GM12878 (cell line): Measurements from ENCODE around the gene DDX46. TPM values are rescaled to one million over a fixed set of nuclear protein-coding genes. Genes with fewer than 3 reads are reported as not detected.
"Not testable (repeated sequence)": the region's sequence is repeated elsewhere in the genome, so short reads cannot be mapped to it uniquely, and the experiment has no call there.

ENCODE experiments used
- ATAC-seq: fragments of 200-7000 bp; cut with Tn5 transposase; 3 replicates; pipeline ENCODE4 v1.9.1; 2020; ENCODE audit warnings: mild to moderate bottlenecking, moderate library complexity
- BruUV-seq: library from RNA; stranded (reverse); fragments of 400-500 nt; replicated peaks from 2 replicates; lab custom pipeline; 2021; lab: Mats Ljungman, UMichigan
- CTCF ChIA-PET: fragments of 300-600 bp; sonication (Branson Sonifier 250); formaldehyde crosslinking; extraction: SDS; loops from one replicate; lab custom pipeline; 2021; ENCODE audit warnings: inconsistent platforms; lab: Yijun Ruan, JAX
- POLR2A ChIA-PET: fragments of 350-600 bp; formaldehyde crosslinking; extraction: SDS; loops from one replicate; lab custom pipeline; 2021; ENCODE audit warnings: inconsistent platforms; lab: Charles Lee
- RAD21 ChIA-PET: fragments of 300-600 bp; sonication (Branson Sonifier 250); formaldehyde crosslinking; loops from one replicate; lab custom pipeline; 2023; ENCODE audit warnings: antibody characterized with exemption; ENCODE audit not compliant: unreplicated experiment; lab: Charles Lee
- SMC1A ChIA-PET: fragments of 300-600 bp; sonication (Branson Sonifier 250); formaldehyde crosslinking; loops from one replicate; lab custom pipeline; 2023; ENCODE audit not compliant: unreplicated experiment, uncharacterized antibody; lab: Charles Lee
- DNase-seq: peaks from one replicate; pipeline ENCODE4 v3.0.0-alpha.2; 2011; ENCODE audit warnings: low read depth, low spot score
- FAIRE-seq: peaks from 3 replicates; lab custom pipeline; 2011; peaks lifted over from hg19 to GRCh38; lab: Jason Lieb, UNC
- H2AFZ ChIP-seq: 2 replicates; pipeline ENCODE4 v1.6.0; 2011; ENCODE audit warnings: low read depth, low read length, control low read depth; ENCODE audit not compliant: control insufficient read depth
- H3K27ac ChIP-seq: 2 replicates; pipeline ENCODE4 v1.5.1; 2011; ENCODE audit warnings: control low read depth; ENCODE audit not compliant: control insufficient read depth, insufficient read depth
- H3K27me3 ChIP-seq, 2 experiments: replicated peaks in 1 of 2; 2 replicates each; pipeline versions ENCODE4 v1.6.0 to v1.6.1; 2011; ENCODE audit warnings: low read length in 1 of 2; ENCODE audit not compliant: control insufficient read depth in 2 of 2, insufficient read depth in 2 of 2
- H3K36me3 ChIP-seq, 2 experiments: 2 replicates each; pipeline ENCODE4 v1.5.1; 2011; ENCODE audit warnings: low read length in 1 of 2; ENCODE audit not compliant: control insufficient read depth in 2 of 2, insufficient read depth in 2 of 2
- H3K4me1 ChIP-seq: 2 replicates; pipeline ENCODE4 v1.6.1; 2011; ENCODE audit warnings: mild to moderate bottlenecking, low read length, moderate library complexity, mixed read lengths; ENCODE audit not compliant: control insufficient read depth, insufficient read depth
- H3K4me2 ChIP-seq: 2 replicates; pipeline ENCODE4 v1.6.0; 2011; ENCODE audit warnings: control low read depth; ENCODE audit not compliant: control insufficient read depth, insufficient read depth
- H3K4me3 ChIP-seq: fragments of 200-600 bp; sonication (generic); 2 replicates; pipeline ENCODE4 v1.5.1; 2016
- H3K79me2 ChIP-seq: 2 replicates; pipeline ENCODE4 v1.6.0; 2011; ENCODE audit warnings: low read length; ENCODE audit not compliant: control insufficient read depth, insufficient read depth
- H3K9ac ChIP-seq: 2 replicates; pipeline ENCODE4 v1.8.0; 2011; ENCODE audit warnings: low read length, control low read depth, mixed read lengths; ENCODE audit not compliant: control insufficient read depth, insufficient read depth
- H3K9me3 ChIP-seq: replicated peaks from 3 replicates; pipeline ENCODE4 v1.5.1; 2011; ENCODE audit warnings: mild to moderate bottlenecking, low read length; ENCODE audit not compliant: control insufficient read depth, insufficient read depth
- H4K20me1 ChIP-seq: 2 replicates; pipeline ENCODE4 v1.6.0; 2011; ENCODE audit not compliant: control insufficient read depth, insufficient read depth
- EGR1 ChIP-seq, 2 experiments: IDR thresholded peaks; 1 replicate in 1 of 2; 2 replicates in 1 of 2; pipeline ENCODE4 v1.6.1; 2011 to 2012; ENCODE audit warnings: low read depth in 2 of 2, low read length in 2 of 2, borderline replicate concordance in 1 of 2, mild to moderate bottlenecking in 1 of 2, moderate library complexity in 1 of 2
- ETV6 ChIP-seq, 2 experiments: fragments of 450-650 bp in 1 of 2; IDR thresholded peaks in 1 of 2; conservative IDR thresholded peaks in 1 of 2; 2 replicates each; pipeline ENCODE4 v1.6.1; 2014; ENCODE audit warnings: antibody characterized with exemption in 1 of 2, borderline replicate concordance in 1 of 2, low read depth in 1 of 2, mild to moderate bottlenecking in 1 of 2, moderate library complexity in 1 of 2
- GABPA ChIP-seq: IDR thresholded peaks from 2 replicates; pipeline ENCODE4 v1.6.1; 2014; ENCODE audit warnings: antibody characterized with exemption, low read depth, mild to moderate bottlenecking, inconsistent platforms
- LARP7 ChIP-seq: fragments of 450-650 bp; IDR thresholded peaks from 2 replicates; pipeline ENCODE4 v1.6.1; 2017; ENCODE audit warnings: mild to moderate bottlenecking
- RB1 ChIP-seq: fragments of 450-650 bp; formaldehyde crosslinking; IDR thresholded peaks from 2 replicates; pipeline ENCODE4 v1.6.1; 2017; ENCODE audit warnings: mild to moderate bottlenecking, borderline replicate concordance
- RELA ChIP-seq: fragments of 450-650 bp; IDR thresholded peaks from 2 replicates; pipeline ENCODE4 v1.8.0; 2014; ENCODE audit warnings: borderline replicate concordance; ENCODE audit not compliant: partially characterized antibody
- TCF7 ChIP-seq: IDR thresholded peaks from 2 replicates; pipeline ENCODE4 v1.6.1; 2014; ENCODE audit warnings: antibody characterized with exemption, borderline replicate concordance
- ZNF207 ChIP-seq: fragments of 450-650 bp; IDR thresholded peaks from 2 replicates; pipeline ENCODE4 v1.6.1; 2014; ENCODE audit warnings: antibody characterized with exemption, mild to moderate bottlenecking, borderline replicate concordance
- ZNF622 ChIP-seq: fragments of 450-650 bp; IDR thresholded peaks from 2 replicates; pipeline ENCODE4 v1.6.1; 2017; ENCODE audit warnings: mild to moderate bottlenecking, inconsistent platforms
- WGBS: methylation state at CpG from one replicate; pipeline ENCODE4 v1.1.6; 2016; ENCODE audit warnings: low lambda C conversion rate; ENCODE audit not compliant: insufficient replicate concordance, insufficient coverage; ENCODE audit errors: missing lambda C conversion rate; 5-methylcytosine and 5-hydroxymethylcytosine counted together
- in situ Hi-C: fragments of 300-500 bp; cut with MboI; formaldehyde crosslinking; loops from 9 replicates; pipeline ENCODE4 v1.14.3; 2018; ENCODE audit warnings: mixed read lengths
- intact Hi-C: fragments of 100-400 bp; cut with micrococcal nuclease; formaldehyde crosslinking; loops from one replicate; pipeline ENCODE4 v1.14.2; 2022; ENCODE audit not compliant: unreplicated experiment
- polyA plus RNA-seq, 11 experiments: library from polyadenylated mRNA; depleted of rRNA in 4 of 11; unstranded in 6 of 11; stranded (reverse) in 5 of 11; fragments of >200 nt; fragmentation: Nextera tagmentation in 4 of 11; fragmentation: Illumina TruSeq in 1 of 11; extraction: Ambion mirVana in 4 of 11; extraction: Trizol in 1 of 11; gene quantifications; 1 replicate in 1 of 11; 2 replicates in 10 of 11; pipeline versions ENCODE4 v1.2.1 to v1.2.3, GENCODE V29; 2011 to 2016; ENCODE audit warnings: inconsistent platforms in 2 of 11, missing spikeins in 2 of 11, low read depth in 1 of 11
- total RNA-seq, 4 experiments: library from RNA; depleted of rRNA in 3 of 4; stranded (reverse); fragments of >200 nt in 3 of 4; fragmentation: Illumina TruSeq in 1 of 4; extraction: Trizol in 1 of 4; gene quantifications; 2 replicates each; pipeline versions ENCODE4 v1.2.1 to v1.2.3, GENCODE V29; 2013 to 2021
- TF ChIP-seq, protein P1 (sequence below): fragments of 450-650 bp; IDR thresholded peaks from 2 replicates; pipeline ENCODE4 v1.6.1; 2017; ENCODE audit warnings: low read depth, mild to moderate bottlenecking, moderate library complexity

The DDX46 gene
- total and polyA plus RNA-seq, 10 of the 15 experiments (the other 5 are each of a cell fraction or from before 2014, with no cell fraction given), result 23.0 to 77.1 (median 42.2) TPM

DNA sequence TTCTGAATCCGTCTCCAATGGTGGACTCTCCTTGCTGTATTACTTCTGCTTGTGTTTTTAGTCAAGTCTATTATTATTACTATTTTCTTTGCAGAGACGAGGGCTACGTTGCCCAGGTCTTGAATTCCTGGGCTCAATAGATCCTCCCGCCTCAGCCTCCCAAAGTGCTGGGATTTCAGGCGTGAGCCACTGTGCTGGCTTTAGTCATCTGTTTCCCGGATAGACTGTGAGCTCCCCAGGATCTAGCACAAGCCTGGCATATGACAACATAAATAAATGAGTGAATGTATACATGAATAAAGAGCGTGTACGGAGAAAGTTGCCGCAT lies 439 bp upstream of the DDX46 start:
- no peak overlapping the region; the same call in 1 of the 2 replicates for H3K27ac ChIP-seq
- 0% methylated on average over 9 of the region's 9 CpGs for WGBS
- ChIA-PET RAD21 (interaction anchor here (1.0 to 3.6 kb wide), 4 partner anchors 19 to 147 kb away, joined by 3 to 24 read pairs (median 10); partner anchors contain the start of genes C5orf24, CAMLG and PCBD2), CTCF (interaction anchor here (0.9 to 5.8 kb wide), 11 partner anchors 12 to 171 kb away, joined by 4 to 71 read pairs (median 5); partner anchors contain the start of genes C5orf24, CAMLG and PCBD2), SMC1A (interaction anchor here (0.6 to 3.1 kb wide), 4 partner anchors 18 to 150 kb away, joined by 3 to 28 read pairs (median 4); partner anchors contain the start of gene CAMLG), POLR2A (interaction anchor here (0.6 to 4.3 kb wide), 6 partner anchors 12 to 147 kb away, joined by 3 to 23 read pairs (median 4); partner anchors contain the start of genes CAMLG and PCBD2)
- H3K4me3 ChIP-seq, result peak overlapping the region; percentile 82
- TF ChIP-seq ZNF622 (no peak), RB1 (no peak), EGR1 (IDR thresholded peaks at IDR 0.05; ENCODE audit: borderline replicate concordance in 1 of 2, low read depth in 2 of 2, low read length in 2 of 2) (no peak), ZNF207 (no peak), GABPA (no peak), LARP7 (no peak), TCF7 (no peak), ETV6 (conservative IDR thresholded peaks at IDR 0.05 in 1 of 2, IDR thresholded peaks at IDR 0.05 in 1 of 2; ENCODE audit: borderline replicate concordance in 1 of 2, low read depth in 1 of 2) (no peak), RELA (no peak)
- TF ChIP-seq, protein P1, sequence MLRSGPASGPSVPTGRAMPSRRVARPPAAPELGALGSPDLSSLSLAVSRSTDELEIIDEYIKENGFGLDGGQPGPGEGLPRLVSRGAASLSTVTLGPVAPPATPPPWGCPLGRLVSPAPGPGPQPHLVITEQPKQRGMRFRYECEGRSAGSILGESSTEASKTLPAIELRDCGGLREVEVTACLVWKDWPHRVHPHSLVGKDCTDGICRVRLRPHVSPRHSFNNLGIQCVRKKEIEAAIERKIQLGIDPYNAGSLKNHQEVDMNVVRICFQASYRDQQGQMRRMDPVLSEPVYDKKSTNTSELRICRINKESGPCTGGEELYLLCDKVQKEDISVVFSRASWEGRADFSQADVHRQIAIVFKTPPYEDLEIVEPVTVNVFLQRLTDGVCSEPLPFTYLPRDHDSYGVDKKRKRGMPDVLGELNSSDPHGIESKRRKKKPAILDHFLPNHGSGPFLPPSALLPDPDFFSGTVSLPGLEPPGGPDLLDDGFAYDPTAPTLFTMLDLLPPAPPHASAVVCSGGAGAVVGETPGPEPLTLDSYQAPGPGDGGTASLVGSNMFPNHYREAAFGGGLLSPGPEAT, result no peak
- H3K4me1 ChIP-seq, result no peaks in the 10 kb centered on the region; the same call in 1 of the 2 replicates
- H2AFZ ChIP-seq, result peak overlapping the region; percentile 96
- intact Hi-C loops (loop anchor here (1.0 kb wide), 1 partner anchor 20 kb away; the partner anchor contains the start of gene CAMLG), in situ Hi-C loops (no loop called here)
- H3K79me2 ChIP-seq, result peaks cover 40% of the 10 kb centered on the region
- DNase-seq, result no peak
- H3K9me3 ChIP-seq, result no peaks in the 10 kb centered on the region
- peak overlapping the region; percentile 88 for H3K4me2 ChIP-seq
- H3K9ac ChIP-seq, result peak overlapping the region; percentile 71; the same call in 1 of the 2 replicates
- FAIRE-seq, result no peak
- no peaks in the 10 kb centered on the region; a peak in 1 of 4 replicates for H3K36me3 ChIP-seq
- BruUV-seq, result no TSS peak
- ATAC-seq, result no peak
- H4K20me1 ChIP-seq, result no peaks in the 10 kb centered on the region
- no peaks in the 10 kb centered on the region for H3K27me3 ChIP-seq

DNA sequence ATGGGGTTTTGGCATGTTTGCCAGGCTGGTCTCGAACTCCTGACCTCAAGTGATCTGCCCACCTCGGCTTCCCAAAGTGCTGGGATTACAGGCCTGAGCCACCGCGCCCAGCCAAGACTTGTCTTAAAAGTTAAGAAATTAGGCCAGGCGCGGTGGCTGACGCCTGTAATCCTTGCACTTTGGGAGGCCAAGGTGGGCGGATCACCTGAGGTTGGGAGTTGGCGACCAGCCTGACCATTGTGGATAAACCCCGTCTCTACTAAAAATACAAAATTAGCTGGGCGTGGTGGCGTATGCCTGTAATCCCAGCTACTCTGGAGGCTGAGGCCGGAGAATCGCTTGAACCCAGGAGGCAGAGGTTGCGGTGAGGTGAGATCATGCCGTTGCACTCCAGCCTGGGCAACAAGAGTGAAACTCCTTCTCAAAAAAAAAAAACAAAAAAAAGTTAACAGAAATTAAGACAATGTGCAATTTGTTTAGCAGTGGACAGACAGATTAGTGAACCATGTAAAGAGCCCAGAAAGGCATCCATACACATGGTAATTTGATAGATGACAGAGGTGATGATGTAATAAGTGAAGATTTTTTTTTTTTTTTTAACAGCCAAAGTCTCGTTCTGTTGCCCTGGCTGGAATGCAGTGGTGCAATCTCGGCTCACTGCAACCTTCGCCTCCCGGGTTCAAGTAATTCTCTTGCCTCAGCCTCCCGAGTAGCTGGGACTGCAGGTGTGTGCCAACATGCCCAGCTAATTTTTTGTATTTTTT lies 9.1 kb downstream of the DDX46 start:
- H3K27me3 ChIP-seq, SMC1A ChIA-PET, intact Hi-C loops, H3K4me2 ChIP-seq, ATAC-seq, H4K20me1 ChIP-seq, H3K9ac ChIP-seq, H3K9me3 ChIP-seq, H3K27ac ChIP-seq, FAIRE-seq, RAD21 ChIA-PET, DNase-seq, H2AFZ ChIP-seq, H3K79me2 ChIP-seq, H3K4me1 ChIP-seq, in situ Hi-C loops, H3K4me3 ChIP-seq, BruUV-seq: not testable (repeated sequence)
- peaks cover 2 to 21% of the 10 kb centered on the region in 2 experiments for H3K36me3 ChIP-seq
- CTCF ChIA-PET, result interaction anchor here (1.3 to 1.6 kb wide), 2 partner anchors 11 to 28 kb away, joined by 4 to 5 read pairs; no protein-coding TSS in a partner anchor
- over 99% methylated on average over 21 of the region's 21 CpGs for WGBS
- POLR2A ChIA-PET, result interaction anchor here (0.7 kb wide), 1 partner anchor 17 kb away, joined by 5 read pairs; no protein-coding TSS in a partner anchor
